Left ventricle myocardium inferior (tissue), 1 donor: ENCODE data around the gene KATNB1. TPM values are rescaled to one million over a fixed set of nuclear protein-coding genes. Genes with fewer than 3 reads are reported as not detected.
"Not testable (repeated sequence)": the region's sequence is repeated elsewhere in the genome, so short reads cannot be mapped to it uniquely, and the experiment has no call there.

Source experiments
- DNase-seq: peaks from one replicate; pipeline ENCODE4 v3.0.0-alpha.2; 2020
- H3K27ac ChIP-seq: fragments of 200-600 bp; replicated peaks from 2 replicates; pipeline ENCODE4 v1.8.0; 2021
- H3K27me3 ChIP-seq: fragments of 200-600 bp; 2 replicates; pipeline ENCODE4 v1.8.0; 2021; ENCODE audit warnings: low read depth
- H3K36me3 ChIP-seq: fragments of 200-600 bp; 2 replicates; pipeline ENCODE4 v1.8.0; 2021
- H3K4me1 ChIP-seq: fragments of 200-600 bp; 2 replicates; pipeline ENCODE4 v1.8.0; 2021
- H3K4me3 ChIP-seq: fragments of 200-600 bp; 2 replicates; pipeline ENCODE4 v1.8.0; 2021; ENCODE audit warnings: mild to moderate bottlenecking, moderate library complexity
- H3K9me3 ChIP-seq: fragments of 200-600 bp; replicated peaks from 2 replicates; pipeline ENCODE4 v1.8.0; 2021
- CTCF ChIP-seq: fragments of 200-600 bp; IDR thresholded peaks from 2 replicates; pipeline ENCODE4 v1.8.0; 2021; ENCODE audit warnings: antibody characterized with exemption, mild to moderate bottlenecking, borderline replicate concordance
- intact Hi-C: fragments of 100-400 bp; cut with micrococcal nuclease; formaldehyde crosslinking; loops from one replicate; pipeline ENCODE4 v1.11.0; 2022
- total RNA-seq: library from RNA; stranded (reverse); fragmentation: NEBNext Ultra II Directional; extraction: Animal tissue kit (Norgen Biotek cat#: 25700); gene quantifications from one replicate; pipeline ENCODE4 v1.2.1, GENCODE V29; 2021
- donor health status: DM: no; HTN: yes; CAD: no; lungs with severe emphysema.

The KATNB1 gene
- total RNA-seq, 1 donor from 2014 or later = 11.2 TPM

- no peaks in the 10 kb centered on the region for H3K27me3 ChIP-seq
- DNase-seq = no peak
- peaks cover 14% of the 10 kb centered on the region for H3K4me1 ChIP-seq
- H3K4me3 ChIP-seq = no peak overlapping the region
- no peak overlapping the region for H3K27ac ChIP-seq
- no peak for TF ChIP-seq CTCF
- H3K36me3 ChIP-seq = no peaks in the 10 kb centered on the region
- intact Hi-C loops = no loop called here
- no peaks in the 10 kb centered on the region for H3K9me3 ChIP-seq
Measured at GRCh38 chr16:57743458-57743857, 7.9 kb downstream of the KATNB1 start.

DNA sequence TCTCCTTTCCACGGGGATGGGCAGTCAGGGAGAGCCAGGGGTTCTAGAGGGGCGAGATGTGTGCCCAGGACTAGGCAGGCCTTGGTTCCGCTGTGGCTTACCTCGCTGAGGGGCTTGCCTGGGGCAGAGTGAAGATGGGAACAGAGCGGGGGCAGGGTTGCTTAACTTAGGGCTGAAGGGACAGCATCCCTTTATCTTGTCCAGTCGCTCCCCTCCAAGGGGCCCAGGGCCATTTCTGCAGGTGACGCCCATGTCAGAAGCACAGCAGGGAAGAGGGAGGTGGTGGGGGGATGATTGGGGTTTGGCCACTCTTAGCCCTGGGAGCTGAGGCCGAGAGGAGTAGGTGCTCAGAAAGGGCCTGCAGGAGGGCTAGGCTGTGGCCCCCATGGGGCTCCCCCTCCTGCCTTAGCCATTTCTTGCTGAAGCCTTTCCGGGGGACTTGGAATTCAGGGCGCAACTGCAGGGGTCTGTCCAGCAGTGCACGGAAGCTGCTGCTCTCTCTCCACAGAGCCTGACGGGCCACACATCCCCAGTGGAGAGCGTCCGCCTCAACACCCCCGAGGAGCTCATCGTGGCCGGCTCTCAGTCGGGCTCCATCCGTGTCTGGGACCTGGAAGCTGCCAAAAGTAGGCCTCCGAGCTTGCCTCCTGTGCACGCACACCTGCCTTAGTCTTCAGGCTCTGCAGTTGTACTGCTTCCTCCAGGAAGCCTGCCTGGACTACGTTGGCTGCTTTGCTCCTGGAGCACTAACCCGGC is 8.5 kb downstream of the KATNB1 start:
- H3K27ac ChIP-seq = no peak overlapping the region

DNA sequence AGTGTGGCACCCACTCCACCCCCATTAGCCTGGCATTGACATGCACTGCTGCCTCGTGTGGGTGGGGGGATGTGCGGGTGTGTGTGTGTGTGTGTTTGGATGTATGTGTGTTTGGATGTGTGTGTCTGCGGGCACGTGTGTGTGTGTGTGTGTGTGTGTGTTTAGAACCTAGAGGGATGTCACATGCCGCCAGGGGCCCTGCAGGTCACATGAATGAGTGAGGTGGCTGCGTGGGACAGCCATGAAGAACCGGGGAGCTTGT is 9.0 kb downstream of the KATNB1 start:
- no peaks in the 10 kb centered on the region for H3K9me3 ChIP-seq
- no peak overlapping the region for H3K4me3 ChIP-seq
- H3K4me1 ChIP-seq = peaks cover 14% of the 10 kb centered on the region
- TF ChIP-seq CTCF = no peak
- intact Hi-C loops = no loop called here
- H3K27ac ChIP-seq = no peak overlapping the region
- no peaks in the 10 kb centered on the region for H3K27me3 ChIP-seq
- no peak for DNase-seq
- no peaks in the 10 kb centered on the region for H3K36me3 ChIP-seq

More for the DNA sequence above, 8.5 kb downstream of the KATNB1 start:
- H3K4me1 ChIP-seq = peaks cover 14% of the 10 kb centered on the region
- H3K36me3 ChIP-seq = no peaks in the 10 kb centered on the region
- no peaks in the 10 kb centered on the region for H3K9me3 ChIP-seq
- no peak for TF ChIP-seq CTCF
- DNase-seq = no peak
- H3K4me3 ChIP-seq = no peak overlapping the region
- H3K27me3 ChIP-seq = no peaks in the 10 kb centered on the region
- intact Hi-C loops = no loop called here

DNA sequence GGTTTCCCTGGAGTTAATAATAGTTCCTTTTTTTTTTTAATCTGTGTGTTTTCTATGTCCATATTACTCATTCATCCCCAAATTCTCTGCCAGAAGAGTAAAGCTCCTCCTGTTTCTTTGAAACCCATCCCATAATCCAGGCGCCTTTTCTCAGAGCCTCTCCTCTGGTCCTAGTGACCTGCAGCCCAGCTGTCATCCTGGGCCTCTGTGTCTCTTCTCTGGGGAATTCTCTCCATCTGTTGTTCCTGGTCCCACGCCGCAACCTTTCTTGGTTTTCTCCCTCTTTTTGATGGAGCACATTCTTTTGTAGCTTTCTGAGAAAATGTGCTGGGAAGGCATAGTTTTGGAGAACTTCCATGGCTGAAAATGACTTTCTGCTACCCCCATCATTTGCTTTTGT is 10.2 kb downstream of the KATNB1 start:
- Histone ChIP-seq H3K36me3 (peaks cover 2% of the 10 kb centered on the region), H3K27ac (no peak overlapping the region), H3K9me3 (no peaks in the 10 kb centered on the region), H3K4me3 (no peak overlapping the region), H3K4me1 (peaks cover 14% of the 10 kb centered on the region), H3K27me3 (no peaks in the 10 kb centered on the region)
- no peak for TF ChIP-seq CTCF
- intact Hi-C loops = no loop called here
- DNase-seq = no peak

- H3K9me3 ChIP-seq, intact Hi-C loops, H3K27ac ChIP-seq, H3K27me3 ChIP-seq, DNase-seq, H3K4me3 ChIP-seq, H3K36me3 ChIP-seq: not testable (repeated sequence)
- peaks cover 14% of the 10 kb centered on the region for H3K4me1 ChIP-seq
Measured at GRCh38 chr16:57746316-57746715, 10.7 kb downstream of the KATNB1 start.

GRCh38 chr16:57747091-57747490 is 11.5 kb downstream of the KATNB1 start:
- Histone ChIP-seq H3K4me1 (peaks cover 6% of the 10 kb centered on the region), H3K9me3 (no peaks in the 10 kb centered on the region), H3K27me3 (no peaks in the 10 kb centered on the region), H3K4me3 (no peak overlapping the region), H3K36me3 (peaks cover 15% of the 10 kb centered on the region), H3K27ac (no peak overlapping the region)
- no peak for TF ChIP-seq CTCF
- intact Hi-C loops = no loop called here
- DNase-seq = no peak
